Activated CD4-positive, alpha-beta memory T cell treated with anti-CD3 and anti-CD28 coated beads for 36 hours (primary cell): Measurements from ENCODE around the gene PPP1R13B. TPM values are rescaled to one million over a fixed set of nuclear protein-coding genes. Genes with fewer than 3 reads are reported as not detected.
"Not testable (repeated sequence)": the region's sequence is repeated elsewhere in the genome, so short reads cannot be mapped to it uniquely, and the experiment has no call there.

ENCODE experiments used
- CTCF ChIA-PET: fragments of 350-600 bp; sonication (Branson Sonifier 250); formaldehyde crosslinking; loops from one replicate; lab custom pipeline; 2021; ENCODE audit warnings: antibody characterized with exemption, inconsistent platforms; lab: Charles Lee
- POLR2A ChIA-PET: fragments of 350-600 bp; sonication (Branson Sonifier 250); formaldehyde crosslinking; loops from one replicate; lab custom pipeline; 2021; ENCODE audit warnings: antibody characterized with exemption; lab: Charles Lee
- DNase-seq: peaks from one replicate; pipeline ENCODE4 v3.0.0-alpha.2; 2020
- H3K27ac Mint-ChIP-seq: one replicate; pipeline ENCODE4 v1.8.0; 2021; ENCODE audit warnings: mixed read lengths
- H3K27me3 Mint-ChIP-seq: one replicate; pipeline ENCODE4 v1.8.0; 2021; ENCODE audit warnings: mixed read lengths
- H3K36me3 Mint-ChIP-seq: one replicate; pipeline ENCODE4 v1.8.0; 2021; ENCODE audit warnings: mixed read lengths
- H3K4me1 Mint-ChIP-seq: one replicate; pipeline ENCODE4 v1.8.0; 2021; ENCODE audit warnings: low read depth, mixed read lengths
- H3K4me3 Mint-ChIP-seq: one replicate; pipeline ENCODE4 v1.8.0; 2021; ENCODE audit warnings: mild to moderate bottlenecking, mixed read lengths
- H3K9me3 Mint-ChIP-seq: one replicate; pipeline ENCODE4 v1.8.0; 2021; ENCODE audit warnings: mixed read lengths
- intact Hi-C: fragments of 100-400 bp; cut with micrococcal nuclease; formaldehyde crosslinking; loops from one replicate; pipeline ENCODE4 v1.15.1; 2023
- total RNA-seq, 2 experiments: library from RNA; stranded (reverse); gene quantifications; one replicate each; pipeline ENCODE4 v1.2.3, GENCODE V29; 2021

Gene PPP1R13B
- total RNA-seq, 2 experiments from 2014 or later, result 13.5 to 14.8 TPM

DNA sequence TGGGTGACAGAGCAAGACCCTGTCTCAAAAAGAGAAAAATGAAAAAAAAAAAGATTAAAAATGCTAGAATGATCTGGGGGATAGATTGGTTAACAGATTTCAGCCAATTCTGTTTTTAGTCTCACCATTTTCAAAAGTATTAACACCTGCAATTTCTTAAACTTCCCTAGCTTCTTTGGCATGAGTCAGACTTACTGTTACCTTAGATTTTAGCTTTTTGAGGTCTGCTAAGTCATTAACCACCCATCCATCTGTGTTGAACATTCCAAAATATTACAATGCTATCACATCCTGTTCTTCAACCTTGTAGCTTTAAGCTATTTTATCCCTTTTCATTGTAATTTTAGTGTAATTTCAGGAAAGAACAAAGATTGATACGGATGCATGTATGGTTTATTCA is 59.3 kb downstream of the PPP1R13B start:
- CTCF ChIA-PET, result interaction anchor here (0.6 to 4.1 kb wide), 2 partner anchors 19 to 880 kb away, joined by 3 to 17 read pairs; no protein-coding TSS in a partner anchor

GRCh38 chr14:103782376-103782775 is 65.0 kb downstream of the PPP1R13B start:
- H3K27me3 Mint-ChIP-seq, result no peaks in the 10 kb centered on the region
- H3K36me3 Mint-ChIP-seq, result peaks cover 2% of the 10 kb centered on the region
- no peak overlapping the region for H3K27ac Mint-ChIP-seq
- intact Hi-C loops, result no loop called here
- H3K4me3 Mint-ChIP-seq, result no peak overlapping the region
- H3K4me1 Mint-ChIP-seq, result no peaks in the 10 kb centered on the region
- no peak for DNase-seq
- POLR2A ChIA-PET, result no interaction called here
- no peaks in the 10 kb centered on the region for H3K9me3 Mint-ChIP-seq
- CTCF ChIA-PET, result interaction anchor here (0.7 kb wide), 1 partner anchor 657 kb away, joined by 3 read pairs; no protein-coding TSS in a partner anchor

More for the DNA sequence above, 59.3 kb downstream of the PPP1R13B start:
- Mint-ChIP-seq H3K4me1 (no peaks in the 10 kb centered on the region), H3K27ac (no peak overlapping the region), H3K36me3 (peaks cover 3% of the 10 kb centered on the region), H3K9me3 (no peaks in the 10 kb centered on the region), H3K4me3 (no peak overlapping the region), H3K27me3 (no peaks in the 10 kb centered on the region)
- intact Hi-C loops, result no loop called here
- POLR2A ChIA-PET, result no interaction called here
- no peak for DNase-seq

GRCh38 chr14:103776319-103776718 is 71.1 kb downstream of the PPP1R13B start:
- intact Hi-C loops, H3K9me3 Mint-ChIP-seq, H3K27ac Mint-ChIP-seq, H3K4me3 Mint-ChIP-seq, DNase-seq, POLR2A ChIA-PET, H3K27me3 Mint-ChIP-seq, H3K4me1 Mint-ChIP-seq: not testable (repeated sequence)
- CTCF ChIA-PET, result interaction anchor here (0.6 kb wide), 2 partner anchors 98 to 132 kb away, joined by 3 read pairs; no protein-coding TSS in a partner anchor
- peaks cover 12% of the 10 kb centered on the region for H3K36me3 Mint-ChIP-seq

DNA sequence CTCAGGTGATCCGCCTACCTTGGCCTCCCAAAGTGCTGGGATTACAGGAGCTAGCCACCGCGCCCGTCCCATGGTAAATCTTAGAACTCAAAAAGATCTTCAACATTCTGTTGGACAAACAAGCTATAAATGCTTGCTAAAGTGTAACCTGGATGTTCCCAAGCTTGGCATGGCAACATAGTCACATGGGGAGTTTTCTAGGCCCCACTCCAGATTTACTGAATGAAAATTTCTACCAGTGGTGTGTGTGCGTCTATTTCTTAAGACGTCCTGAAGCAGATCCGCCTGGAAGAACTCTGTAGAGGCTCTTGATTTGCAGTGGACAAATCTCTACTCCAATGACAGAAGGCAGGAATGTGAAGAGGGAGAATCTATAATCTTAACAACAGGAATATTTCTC is 71.9 kb downstream of the PPP1R13B start:
- POLR2A ChIA-PET, result no interaction called here
- intact Hi-C loops, result no loop called here
- Mint-ChIP-seq H3K4me1 (no peaks in the 10 kb centered on the region), H3K27me3 (no peaks in the 10 kb centered on the region), H3K4me3 (no peak overlapping the region), H3K9me3 (peaks cover 5% of the 10 kb centered on the region), H3K36me3 (peaks cover 15% of the 10 kb centered on the region), H3K27ac (no peak overlapping the region)
- CTCF ChIA-PET, result no interaction called here
- DNase-seq, result no peak

DNA sequence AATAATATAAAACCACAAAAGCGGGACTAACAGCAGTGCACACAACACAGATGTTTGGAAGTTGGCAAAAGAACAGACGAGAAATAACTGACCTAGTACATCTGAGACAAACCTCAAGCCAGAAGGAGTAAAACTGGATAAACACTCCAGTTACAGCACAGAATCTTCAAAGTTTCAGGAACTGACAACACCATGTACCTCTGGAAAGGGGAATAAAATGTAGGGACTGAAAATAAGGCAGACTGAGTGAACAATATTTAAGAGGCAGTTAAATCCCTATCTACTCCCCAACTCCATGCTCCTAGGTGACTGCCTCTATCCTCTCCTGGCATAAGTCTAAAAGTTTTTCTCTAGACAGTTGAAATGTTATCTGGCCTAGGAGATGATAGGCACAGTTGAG is 73.9 kb downstream of the PPP1R13B start:
- no peak overlapping the region for H3K27ac Mint-ChIP-seq
- CTCF ChIA-PET, result no interaction called here
- intact Hi-C loops, result no loop called here
- peaks cover 5% of the 10 kb centered on the region for H3K9me3 Mint-ChIP-seq
- H3K4me1 Mint-ChIP-seq, result no peaks in the 10 kb centered on the region
- H3K4me3 Mint-ChIP-seq, result no peak overlapping the region
- DNase-seq, result no peak
- H3K27me3 Mint-ChIP-seq, result no peaks in the 10 kb centered on the region
- POLR2A ChIA-PET, result no interaction called here
- peaks cover 15% of the 10 kb centered on the region for H3K36me3 Mint-ChIP-seq

DNA sequence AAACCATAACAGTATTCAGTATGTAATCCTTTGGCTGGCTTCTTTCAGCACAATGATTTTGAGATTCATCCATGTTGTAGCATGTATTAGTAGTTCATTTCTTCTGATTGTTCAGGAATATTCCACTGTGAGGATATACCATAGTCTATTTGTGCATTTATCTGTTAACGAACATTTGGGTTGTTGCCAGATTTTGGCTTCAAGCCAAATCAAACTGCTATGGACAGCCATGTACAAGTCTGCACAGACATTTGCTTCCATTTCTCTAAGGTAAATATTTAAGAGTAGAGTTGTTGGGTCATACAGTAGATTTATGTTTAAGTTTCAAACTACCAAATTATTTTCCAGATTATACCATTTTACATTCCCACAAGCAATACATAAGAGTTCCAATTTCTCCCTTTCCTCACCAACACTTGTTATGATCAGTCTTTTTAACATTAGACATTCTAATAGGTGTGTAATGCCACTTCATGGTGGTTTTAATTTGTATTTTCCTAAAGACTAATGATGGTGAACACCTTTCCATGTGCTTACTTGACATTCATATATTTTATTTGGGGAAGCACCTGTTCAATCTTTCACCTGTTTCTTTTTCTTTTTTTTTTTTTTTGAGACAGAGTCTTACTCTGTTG is 75.2 kb downstream of the PPP1R13B start:
- H3K9me3 Mint-ChIP-seq, result peaks cover 5% of the 10 kb centered on the region
- CTCF ChIA-PET, result no interaction called here
- no peaks in the 10 kb centered on the region for H3K4me1 Mint-ChIP-seq
- intact Hi-C loops, result no loop called here
- peaks cover 13% of the 10 kb centered on the region for H3K36me3 Mint-ChIP-seq
- POLR2A ChIA-PET, result no interaction called here
- no peak for DNase-seq
- no peaks in the 10 kb centered on the region for H3K27me3 Mint-ChIP-seq
- H3K27ac Mint-ChIP-seq, result no peak overlapping the region
- H3K4me3 Mint-ChIP-seq, result no peak overlapping the region

- Mint-ChIP-seq H3K36me3 (peaks cover 12% of the 10 kb centered on the region), H3K4me3 (no peak overlapping the region), H3K9me3 (peaks cover 5% of the 10 kb centered on the region), H3K27me3 (no peaks in the 10 kb centered on the region), H3K4me1 (no peaks in the 10 kb centered on the region), H3K27ac (no peak overlapping the region)
- ChIA-PET POLR2A (no interaction called here), CTCF (interaction anchor here (0.6 to 1.4 kb wide), 2 partner anchors 35 to 47 kb away, joined by 4 read pairs; no protein-coding TSS in a partner anchor)
- no peak for DNase-seq
- intact Hi-C loops, result no loop called here
These were observed 76.5 kb downstream of the PPP1R13B start for GRCh38 chr14:103770902-103771301.

DNA sequence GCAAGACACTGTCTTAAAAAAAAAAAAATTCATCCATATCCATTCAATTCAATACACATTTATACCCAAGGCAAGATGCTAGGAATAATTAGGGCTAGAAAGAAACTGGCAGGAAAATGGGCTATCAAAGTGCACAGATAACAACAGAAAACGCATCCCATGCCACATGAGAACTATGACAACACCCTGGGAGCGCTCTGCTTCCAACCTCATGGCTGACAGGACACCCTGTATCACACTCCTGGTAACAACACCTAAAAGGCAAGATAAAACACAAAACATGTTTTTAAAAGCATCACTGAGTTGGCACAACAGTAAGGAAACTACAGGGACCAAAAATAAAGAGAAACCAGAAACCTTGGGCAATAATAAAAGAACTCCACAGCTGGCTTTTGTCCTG is 76.9 kb downstream of the PPP1R13B start:
- intact Hi-C loops, result no loop called here
- CTCF ChIA-PET, result interaction anchor here (0.6 to 1.4 kb wide), 2 partner anchors 35 to 47 kb away, joined by 4 read pairs; no protein-coding TSS in a partner anchor
- Mint-ChIP-seq H3K27ac (no peak overlapping the region), H3K36me3 (peaks cover 12% of the 10 kb centered on the region), H3K4me1 (no peaks in the 10 kb centered on the region), H3K4me3 (no peak overlapping the region), H3K9me3 (peaks cover 5% of the 10 kb centered on the region), H3K27me3 (no peaks in the 10 kb centered on the region)
- DNase-seq, result no peak
- POLR2A ChIA-PET, result no interaction called here

- POLR2A ChIA-PET, result no interaction called here
- DNase-seq, result no peak
- no peaks in the 10 kb centered on the region for H3K27me3 Mint-ChIP-seq
- no peak overlapping the region for H3K27ac Mint-ChIP-seq
- H3K4me1 Mint-ChIP-seq, result peaks cover 4% of the 10 kb centered on the region
- intact Hi-C loops, result no loop called here
- CTCF ChIA-PET, result no interaction called here
- peaks cover 9% of the 10 kb centered on the region for H3K36me3 Mint-ChIP-seq
- H3K9me3 Mint-ChIP-seq, result peaks cover 5% of the 10 kb centered on the region
- no peak overlapping the region for H3K4me3 Mint-ChIP-seq
These were observed 80.0 kb downstream of the PPP1R13B start for GRCh38 chr14:103767336-103767894.

DNA sequence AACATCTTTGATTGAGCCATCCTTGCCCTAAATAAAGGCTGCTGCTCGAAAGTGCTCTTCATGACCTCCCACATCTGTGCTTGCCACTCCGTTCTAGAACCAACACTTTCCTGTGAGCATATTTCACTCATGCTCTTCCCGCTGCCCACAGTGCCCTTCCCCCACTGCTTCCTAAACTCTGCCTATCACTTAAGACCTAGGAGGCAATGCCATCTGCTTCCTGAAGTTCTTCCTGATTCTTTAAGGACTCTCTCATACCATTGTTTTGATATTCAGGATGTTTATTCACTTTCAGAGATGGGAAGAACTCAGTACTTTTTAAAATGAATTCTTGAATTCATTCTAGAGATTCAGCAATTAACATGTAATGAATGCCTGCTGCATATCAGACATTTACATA is 81.8 kb downstream of the PPP1R13B start:
- peaks cover 4% of the 10 kb centered on the region for H3K4me1 Mint-ChIP-seq
- ChIA-PET POLR2A (no interaction called here), CTCF (no interaction called here)
- no peaks in the 10 kb centered on the region for H3K36me3 Mint-ChIP-seq
- H3K4me3 Mint-ChIP-seq, result no peak overlapping the region
- H3K9me3 Mint-ChIP-seq, result no peaks in the 10 kb centered on the region
- DNase-seq, result no peak
- H3K27ac Mint-ChIP-seq, result no peak overlapping the region
- intact Hi-C loops, result no loop called here
- no peaks in the 10 kb centered on the region for H3K27me3 Mint-ChIP-seq

- ChIA-PET POLR2A (interaction anchor here (1.2 kb wide), 1 partner anchor 44 kb away, joined by 3 read pairs; no protein-coding TSS in a partner anchor), CTCF (no interaction called here)
- no peaks in the 10 kb centered on the region for H3K9me3 Mint-ChIP-seq
- H3K27me3 Mint-ChIP-seq, result no peaks in the 10 kb centered on the region
- DNase-seq, result peak; percentile 12
- no peak overlapping the region for H3K4me3 Mint-ChIP-seq
- intact Hi-C loops, result no loop called here
- peaks cover 4% of the 10 kb centered on the region for H3K4me1 Mint-ChIP-seq
- H3K36me3 Mint-ChIP-seq, result no peaks in the 10 kb centered on the region
- no peak overlapping the region for H3K27ac Mint-ChIP-seq
These were observed 83.5 kb downstream of the PPP1R13B start for GRCh38 chr14:103763730-103764488.

DNA sequence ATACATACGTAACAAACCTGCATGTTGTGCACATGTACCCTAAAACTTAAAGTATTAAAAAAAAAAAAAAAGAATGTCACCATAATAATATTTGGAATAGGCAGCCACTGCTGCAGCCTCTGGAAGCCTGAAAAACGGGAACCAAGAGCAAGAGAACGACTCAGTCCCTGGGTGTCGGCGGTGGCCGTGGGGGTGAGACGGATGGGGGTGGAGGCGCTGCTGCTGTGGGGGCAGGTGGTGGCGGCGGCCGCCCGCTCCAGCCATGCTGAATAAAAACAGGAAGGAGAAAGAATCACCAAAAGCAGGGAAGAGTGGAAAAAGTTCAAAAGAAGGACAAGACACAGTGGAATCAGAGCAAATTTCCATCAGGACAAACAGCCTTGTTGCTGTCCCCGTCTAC is 84.8 kb downstream of the PPP1R13B start:
- POLR2A ChIA-PET, result no interaction called here
- intact Hi-C loops, result no loop called here
- no peaks in the 10 kb centered on the region for H3K36me3 Mint-ChIP-seq

More for the DNA sequence above, 84.8 kb downstream of the PPP1R13B start:
- DNase-seq, result no peak
- H3K27me3 Mint-ChIP-seq, result no peaks in the 10 kb centered on the region
- H3K27ac Mint-ChIP-seq, result no peak overlapping the region
- H3K4me1 Mint-ChIP-seq, result peaks cover 4% of the 10 kb centered on the region
- no peak overlapping the region for H3K4me3 Mint-ChIP-seq
- CTCF ChIA-PET, result no interaction called here
- H3K9me3 Mint-ChIP-seq, result no peaks in the 10 kb centered on the region
